Neural cell (in vitro differentiated cells): Measurements from ENCODE around the gene ADORA2B.

Experiments used
- EZH2 ChIP-seq: fragments of 200-600, 300-800 bp; shearing (Covaris generic), sonication (generic); IDR thresholded peaks from 2 replicates; pipeline ENCODE4 v1.6.1; 2014; ENCODE audit warnings: antibody characterized with exemption, low read length, borderline replicate concordance, mild to moderate bottlenecking; ENCODE audit not compliant: insufficient read depth, poor library complexity, severe bottlenecking
- TF ChIP-seq, protein P1 (sequence below): IDR thresholded peaks from 2 replicates; pipeline ENCODE4 v1.6.1; 2012; ENCODE audit warnings: borderline replicate concordance

DNA sequence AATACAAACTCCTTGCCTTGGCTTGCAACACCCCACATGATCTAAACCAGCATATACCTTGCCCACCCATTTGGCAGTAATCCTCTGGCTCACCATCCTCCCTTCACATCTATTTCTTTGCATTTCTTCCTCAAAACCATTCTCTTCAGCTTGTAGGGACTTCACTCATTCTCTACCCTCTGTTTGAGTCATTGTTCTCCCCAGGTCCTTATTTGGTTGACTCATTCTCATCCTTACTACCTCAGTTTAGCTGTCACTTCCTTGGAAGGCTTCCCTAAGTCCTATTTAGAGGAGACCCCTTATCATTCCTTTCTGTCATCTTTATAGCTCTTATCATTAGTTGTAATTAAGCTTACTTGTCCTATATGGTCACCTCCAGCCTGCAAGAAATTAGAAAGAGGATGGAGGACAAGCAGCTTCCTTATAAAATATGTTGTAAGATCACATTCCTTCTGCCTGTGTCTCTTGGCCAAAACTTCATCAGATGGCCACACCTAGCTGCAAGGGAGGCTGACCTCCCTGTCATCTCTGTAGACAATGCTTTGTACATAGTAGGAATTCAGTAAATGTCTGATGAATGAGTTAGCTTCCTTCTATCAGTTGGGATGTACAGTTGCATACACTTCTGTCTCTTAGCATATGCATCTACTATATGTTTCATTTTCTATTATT is 56.4 kb downstream of the ADORA2B start:
- TF ChIP-seq, protein P1, sequence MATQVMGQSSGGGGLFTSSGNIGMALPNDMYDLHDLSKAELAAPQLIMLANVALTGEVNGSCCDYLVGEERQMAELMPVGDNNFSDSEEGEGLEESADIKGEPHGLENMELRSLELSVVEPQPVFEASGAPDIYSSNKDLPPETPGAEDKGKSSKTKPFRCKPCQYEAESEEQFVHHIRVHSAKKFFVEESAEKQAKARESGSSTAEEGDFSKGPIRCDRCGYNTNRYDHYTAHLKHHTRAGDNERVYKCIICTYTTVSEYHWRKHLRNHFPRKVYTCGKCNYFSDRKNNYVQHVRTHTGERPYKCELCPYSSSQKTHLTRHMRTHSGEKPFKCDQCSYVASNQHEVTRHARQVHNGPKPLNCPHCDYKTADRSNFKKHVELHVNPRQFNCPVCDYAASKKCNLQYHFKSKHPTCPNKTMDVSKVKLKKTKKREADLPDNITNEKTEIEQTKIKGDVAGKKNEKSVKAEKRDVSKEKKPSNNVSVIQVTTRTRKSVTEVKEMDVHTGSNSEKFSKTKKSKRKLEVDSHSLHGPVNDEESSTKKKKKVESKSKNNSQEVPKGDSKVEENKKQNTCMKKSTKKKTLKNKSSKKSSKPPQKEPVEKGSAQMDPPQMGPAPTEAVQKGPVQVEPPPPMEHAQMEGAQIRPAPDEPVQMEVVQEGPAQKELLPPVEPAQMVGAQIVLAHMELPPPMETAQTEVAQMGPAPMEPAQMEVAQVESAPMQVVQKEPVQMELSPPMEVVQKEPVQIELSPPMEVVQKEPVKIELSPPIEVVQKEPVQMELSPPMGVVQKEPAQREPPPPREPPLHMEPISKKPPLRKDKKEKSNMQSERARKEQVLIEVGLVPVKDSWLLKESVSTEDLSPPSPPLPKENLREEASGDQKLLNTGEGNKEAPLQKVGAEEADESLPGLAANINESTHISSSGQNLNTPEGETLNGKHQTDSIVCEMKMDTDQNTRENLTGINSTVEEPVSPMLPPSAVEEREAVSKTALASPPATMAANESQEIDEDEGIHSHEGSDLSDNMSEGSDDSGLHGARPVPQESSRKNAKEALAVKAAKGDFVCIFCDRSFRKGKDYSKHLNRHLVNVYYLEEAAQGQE: no peak
- TF ChIP-seq EZH2: no peak
